GM13977 (cell line): Measurements from ENCODE around the gene PRPF6.

Experiments
- DNase-seq: peaks from one replicate; pipeline ENCODE4 v3.0.0; 2012; ENCODE audit warnings: low spot score
- in situ Hi-C: fragments of 300-500 bp; cut with MboI; formaldehyde crosslinking; loops from one replicate; pipeline ENCODE4 v1.12.0; 2022; ENCODE audit warnings: low sequenced_read_pairs, low pct_unique_long_range_greater_than_20kb, mixed read lengths, inconsistent platforms; ENCODE audit not compliant: unreplicated experiment
- TF ChIP-seq, protein P1 (sequence below): IDR thresholded peaks from 2 replicates; pipeline ENCODE4 v1.5.1; 2012; ENCODE audit warnings: mild to moderate bottlenecking, control low read depth; ENCODE audit not compliant: insufficient read depth; ENCODE audit errors: extremely low read depth, missing control alignments

Gene PRPF6

GRCh38 chr20:63945921-63946920, 34.7 kb upstream of the PRPF6 start:
- no peak for DNase-seq
- TF ChIP-seq, protein P1, sequence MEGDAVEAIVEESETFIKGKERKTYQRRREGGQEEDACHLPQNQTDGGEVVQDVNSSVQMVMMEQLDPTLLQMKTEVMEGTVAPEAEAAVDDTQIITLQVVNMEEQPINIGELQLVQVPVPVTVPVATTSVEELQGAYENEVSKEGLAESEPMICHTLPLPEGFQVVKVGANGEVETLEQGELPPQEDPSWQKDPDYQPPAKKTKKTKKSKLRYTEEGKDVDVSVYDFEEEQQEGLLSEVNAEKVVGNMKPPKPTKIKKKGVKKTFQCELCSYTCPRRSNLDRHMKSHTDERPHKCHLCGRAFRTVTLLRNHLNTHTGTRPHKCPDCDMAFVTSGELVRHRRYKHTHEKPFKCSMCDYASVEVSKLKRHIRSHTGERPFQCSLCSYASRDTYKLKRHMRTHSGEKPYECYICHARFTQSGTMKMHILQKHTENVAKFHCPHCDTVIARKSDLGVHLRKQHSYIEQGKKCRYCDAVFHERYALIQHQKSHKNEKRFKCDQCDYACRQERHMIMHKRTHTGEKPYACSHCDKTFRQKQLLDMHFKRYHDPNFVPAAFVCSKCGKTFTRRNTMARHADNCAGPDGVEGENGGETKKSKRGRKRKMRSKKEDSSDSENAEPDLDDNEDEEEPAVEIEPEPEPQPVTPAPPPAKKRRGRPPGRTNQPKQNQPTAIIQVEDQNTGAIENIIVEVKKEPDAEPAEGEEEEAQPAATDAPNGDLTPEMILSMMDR: no peak
- in situ Hi-C loops: no loop called here

DNA sequence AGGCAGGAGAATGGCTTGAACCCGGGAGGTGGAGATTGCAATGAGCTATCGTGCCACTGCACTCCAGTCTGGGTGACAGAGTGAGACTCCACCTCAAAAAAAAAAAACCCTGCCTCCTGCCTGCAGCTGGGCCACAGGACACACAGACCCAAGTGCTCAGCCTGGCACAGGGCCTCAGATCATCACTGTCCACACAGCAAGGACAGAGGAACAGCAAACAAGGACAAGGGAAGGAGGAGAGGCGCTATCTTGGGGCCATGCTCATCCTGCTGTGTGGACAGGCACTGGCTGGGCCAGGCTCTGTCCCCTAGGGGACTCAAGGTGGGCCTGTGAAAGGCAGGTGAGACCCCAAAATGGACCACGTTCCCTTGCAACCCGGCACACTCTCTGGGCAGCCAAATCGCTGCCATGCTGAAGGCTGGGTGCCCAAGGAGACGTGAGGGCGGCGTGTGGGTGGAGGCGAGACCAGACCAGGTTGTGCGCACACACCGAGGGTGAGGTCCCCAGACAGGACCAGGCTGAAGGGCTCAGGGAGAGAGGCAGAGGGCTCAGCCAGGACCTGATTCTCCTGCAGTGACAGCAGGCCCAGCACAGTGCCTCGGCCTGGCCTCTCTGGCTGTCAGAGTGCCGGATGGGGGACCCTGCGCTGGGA, 33.8 kb upstream of the PRPF6 start:
- DNase-seq: no peak
- TF ChIP-seq, protein P1: no peak
- in situ Hi-C loops: no loop called here

DNA sequence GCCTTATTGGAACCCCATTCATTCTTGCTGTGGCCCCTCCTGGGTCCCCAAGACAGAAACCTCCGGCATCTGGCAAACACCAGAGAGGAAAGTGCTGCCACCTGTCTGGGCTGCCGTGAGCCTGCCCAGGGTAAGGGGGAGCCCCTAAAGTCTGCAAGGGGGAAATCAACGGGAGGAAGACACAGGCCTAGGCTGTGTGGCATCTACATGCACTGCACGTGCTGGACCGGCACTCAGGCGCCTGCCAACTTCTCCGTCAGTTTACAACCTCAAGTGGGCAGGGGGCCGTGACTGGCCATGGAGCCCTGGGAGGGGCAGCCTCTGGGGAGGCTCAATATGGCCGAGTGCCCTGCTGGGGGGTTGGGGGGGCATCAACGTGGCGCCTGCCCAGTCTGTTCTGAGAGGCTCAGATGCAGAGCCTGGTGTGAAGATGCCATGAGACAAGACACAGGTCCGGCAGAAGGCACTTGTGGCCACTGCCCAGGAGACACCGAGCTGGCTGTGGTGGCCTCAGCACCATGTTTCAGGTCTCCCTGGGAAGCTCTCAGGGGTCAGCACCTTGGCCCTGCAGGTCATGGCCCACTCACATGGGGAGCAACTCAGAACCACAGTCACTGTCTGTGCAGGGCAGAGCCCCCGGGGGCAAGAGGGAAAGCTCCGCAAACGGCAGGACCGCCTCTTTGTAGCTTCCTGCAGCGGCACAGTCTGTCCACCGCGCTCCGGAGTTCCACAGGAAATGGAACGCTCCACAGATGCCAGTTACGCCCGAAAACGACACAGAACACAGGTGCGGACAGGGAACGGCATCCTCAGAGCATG, 33.1 kb upstream of the PRPF6 start:
- TF ChIP-seq, protein P1: peak; percentile 8
- no peak for DNase-seq
- in situ Hi-C loops: no loop called here

DNA sequence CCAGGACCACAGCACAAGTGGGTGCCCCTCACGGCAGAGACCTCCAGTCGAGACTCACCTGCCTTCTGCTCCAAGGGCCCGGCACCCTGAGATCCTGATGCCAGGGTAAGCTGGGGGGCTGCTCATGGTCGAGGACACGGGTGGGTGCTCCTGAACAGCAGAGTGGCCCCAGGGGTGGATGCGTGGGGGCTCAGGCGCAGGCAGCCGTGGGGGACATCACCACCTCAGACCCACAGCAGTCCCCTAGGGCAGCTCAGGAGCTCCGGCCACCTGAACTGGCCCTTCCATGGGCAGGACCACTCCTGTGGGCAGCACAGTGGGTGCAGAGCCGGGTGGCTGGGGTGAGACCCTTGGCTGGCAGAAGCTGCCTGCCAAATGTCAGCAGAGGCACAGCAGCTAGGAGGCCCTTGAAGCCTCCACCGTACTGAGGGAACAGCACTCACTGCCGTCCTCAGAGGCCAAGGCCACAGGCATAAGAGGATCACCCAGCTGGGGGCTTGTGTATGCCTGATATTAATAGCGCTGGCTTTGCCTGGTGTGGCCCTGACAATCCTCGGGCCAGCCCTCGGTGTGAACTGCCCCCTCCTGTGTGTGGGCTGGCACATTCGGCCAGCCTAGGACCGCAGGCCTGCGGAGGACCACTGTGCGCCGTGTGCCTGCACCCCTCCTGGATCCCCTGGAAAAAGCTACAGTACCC, 30.1 kb upstream of the PRPF6 start:
- in situ Hi-C loops: no loop called here
- TF ChIP-seq, protein P1: no peak
- DNase-seq: no peak

- no peak for DNase-seq
- in situ Hi-C loops: no loop called here
- TF ChIP-seq, protein P1: no peak
Measured at GRCh38 chr20:63951398-63952209, 29.3 kb upstream of the PRPF6 start.
